Cerebellar nuclear complex (tissue), 1 donor: ENCODE data around the gene KIRREL3.

ENCODE experiments used
- DNase-seq, 2 experiments: peaks; one replicate each; lab custom pipeline; 2025; lab: John Stamatoyannopoulos, UW

KIRREL3 gene

DNA sequence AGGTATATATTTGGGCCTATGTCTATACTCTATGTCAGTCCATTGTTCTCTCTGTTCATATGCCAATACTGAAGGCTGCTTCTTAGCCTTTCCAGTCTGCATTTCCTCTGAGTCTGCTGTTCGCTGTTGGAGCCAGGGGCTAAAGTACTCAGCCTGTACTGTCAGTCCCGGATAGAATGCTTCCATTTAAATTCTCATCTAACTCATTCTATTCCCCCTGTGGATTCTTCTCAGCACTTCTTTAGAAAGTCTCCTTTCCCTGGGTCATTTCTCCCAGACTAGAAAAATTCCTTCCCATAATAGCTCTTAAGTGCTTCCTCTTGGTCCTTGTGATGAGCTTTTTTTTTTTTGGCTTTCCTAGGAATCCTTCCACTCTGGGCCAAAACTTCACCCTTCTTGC, 293.1 kb downstream of the KIRREL3 start:
- DNase-seq = no peak

DNA sequence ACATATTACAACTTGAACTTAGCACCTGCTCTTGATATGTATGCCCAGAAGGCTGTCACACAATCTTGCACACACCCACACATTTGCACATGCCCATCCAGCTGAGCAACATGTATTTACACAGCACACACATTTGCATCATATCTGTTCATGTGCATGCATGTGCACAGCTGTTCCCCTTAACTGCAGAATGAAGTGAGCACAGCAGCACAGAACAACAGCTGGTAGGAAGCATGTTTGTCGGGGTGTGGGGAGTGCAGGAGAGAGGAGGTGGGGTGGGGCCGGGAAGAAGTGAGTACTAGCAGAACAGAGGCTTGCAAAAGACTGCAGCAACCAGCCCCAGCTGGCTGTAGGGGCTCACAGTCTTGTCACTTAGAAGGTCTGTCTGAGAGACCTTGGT, 296.5 kb downstream of the KIRREL3 start:
- DNase-seq = no peak

DNA sequence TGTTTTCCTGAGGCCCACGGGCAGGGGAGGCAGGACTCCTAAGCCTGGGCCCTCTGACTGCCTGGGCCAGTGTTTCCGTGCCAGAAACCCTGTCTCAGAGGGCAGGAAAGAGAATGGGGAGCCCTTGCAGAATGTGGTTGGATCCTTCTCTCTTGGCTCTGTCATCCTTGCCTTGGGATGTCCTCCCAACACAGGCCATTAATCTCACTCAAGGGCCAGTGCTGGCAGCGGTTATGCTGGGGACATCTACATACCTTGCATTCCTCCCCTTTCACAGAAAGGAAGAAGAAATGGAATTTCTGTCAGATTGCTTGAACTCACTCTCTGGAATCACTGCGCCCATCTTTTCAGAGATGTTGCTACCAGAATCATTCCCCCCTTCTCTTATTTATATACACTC, 296.9 kb downstream of the KIRREL3 start:
- no peak for DNase-seq

DNA sequence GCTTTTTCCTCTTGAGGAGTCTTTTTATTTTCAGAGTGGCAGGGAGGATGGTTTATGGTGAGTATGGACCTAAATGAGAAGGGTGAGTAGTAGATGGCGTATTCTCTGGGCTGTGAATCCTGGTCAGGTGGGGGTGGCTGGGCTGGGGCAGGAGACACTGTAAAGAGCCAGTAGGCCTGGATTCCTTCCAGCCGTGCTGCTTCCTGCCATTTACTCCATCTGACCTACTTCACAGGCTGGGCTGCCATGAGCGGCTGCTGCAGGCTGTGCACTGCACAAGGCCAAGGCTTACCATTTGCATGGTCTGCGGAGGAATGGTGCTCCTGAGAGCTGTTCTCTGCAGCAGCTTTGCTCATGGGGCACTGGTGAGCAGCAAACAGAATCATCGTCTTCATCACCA, 297.6 kb downstream of the KIRREL3 start:
- peak; percentile 69 to 85 for DNase-seq

DNA sequence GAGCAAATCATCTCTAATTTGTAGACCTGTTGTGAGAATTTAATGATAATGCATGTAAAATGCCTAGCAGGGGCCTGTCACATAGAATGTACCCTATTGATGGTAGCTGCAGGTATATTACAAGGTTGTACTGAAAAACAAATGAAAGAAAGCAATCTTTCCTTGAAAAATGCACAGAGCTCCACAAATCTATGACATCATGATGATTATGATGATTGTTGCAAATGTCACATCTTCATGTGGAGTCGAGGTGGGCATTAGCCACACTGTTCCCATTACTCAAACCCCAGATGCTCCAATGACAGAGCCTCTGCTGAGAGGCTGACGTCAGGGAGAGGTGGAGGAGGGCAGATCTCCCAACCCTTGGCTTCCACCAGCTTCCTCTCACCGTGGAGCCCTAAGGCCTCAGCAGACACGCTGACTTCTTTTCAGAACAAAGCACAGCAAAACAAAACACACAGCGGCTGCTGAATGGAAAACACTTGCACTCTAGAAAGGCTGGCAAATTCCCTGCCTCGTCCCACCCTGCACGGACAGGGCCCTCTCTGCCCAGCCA, 298.3 kb downstream of the KIRREL3 start:
- no peak for DNase-seq

DNA sequence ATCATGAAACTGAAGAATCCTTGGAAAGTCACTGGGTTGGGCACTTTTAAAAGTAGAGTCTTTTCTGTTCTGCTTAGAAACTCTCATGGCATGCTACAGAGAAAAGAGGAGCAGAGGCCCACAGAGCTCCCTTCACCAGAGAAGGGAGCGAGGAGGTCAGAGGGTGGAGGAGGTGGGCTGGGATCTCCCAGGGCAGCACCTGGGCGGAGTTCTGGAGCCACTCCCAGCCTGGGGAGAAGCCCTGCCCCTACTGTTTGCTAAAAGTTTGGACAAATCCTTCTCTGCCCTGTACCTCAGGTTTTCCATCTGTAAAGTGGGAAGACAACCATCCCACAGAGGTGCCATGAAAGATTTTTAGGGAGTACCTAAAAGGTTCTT, 299.1 kb downstream of the KIRREL3 start:
- no peak for DNase-seq

DNA sequence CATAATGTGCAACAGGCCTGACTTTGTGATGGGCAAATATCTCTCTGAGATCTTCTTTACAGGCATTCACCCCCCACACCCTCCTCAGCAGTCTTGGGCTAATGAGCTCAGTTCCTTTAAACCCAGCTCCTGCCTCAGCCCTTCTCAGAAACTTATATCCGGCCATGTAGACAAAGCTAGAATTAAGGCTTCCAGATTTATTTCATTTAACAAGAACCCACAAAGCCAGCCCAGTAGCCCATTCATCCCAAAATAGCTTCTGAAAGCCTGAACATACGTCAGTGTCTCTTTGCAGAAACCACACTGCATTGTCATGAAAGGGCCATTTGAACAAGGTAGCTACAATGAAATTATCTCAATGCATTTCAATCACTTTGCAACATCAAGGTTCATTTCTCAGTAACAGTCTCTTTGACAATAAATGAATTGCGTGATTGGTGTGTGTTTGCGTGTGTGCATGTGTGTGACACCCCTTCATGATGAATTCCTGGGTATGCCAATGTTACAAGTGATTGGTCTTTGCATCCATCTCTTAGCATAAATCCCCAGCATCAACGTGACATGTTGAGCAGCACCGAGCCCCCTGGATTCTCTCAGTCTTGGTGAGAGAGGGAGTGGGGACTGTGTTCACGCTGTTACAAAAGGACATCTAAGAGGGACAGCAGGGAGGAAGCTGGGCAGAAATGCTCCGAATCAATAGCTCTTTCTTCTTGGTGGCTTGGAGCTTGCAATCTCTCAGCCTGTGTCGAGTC, 299.6 kb downstream of the KIRREL3 start:
- no peak for DNase-seq

DNA sequence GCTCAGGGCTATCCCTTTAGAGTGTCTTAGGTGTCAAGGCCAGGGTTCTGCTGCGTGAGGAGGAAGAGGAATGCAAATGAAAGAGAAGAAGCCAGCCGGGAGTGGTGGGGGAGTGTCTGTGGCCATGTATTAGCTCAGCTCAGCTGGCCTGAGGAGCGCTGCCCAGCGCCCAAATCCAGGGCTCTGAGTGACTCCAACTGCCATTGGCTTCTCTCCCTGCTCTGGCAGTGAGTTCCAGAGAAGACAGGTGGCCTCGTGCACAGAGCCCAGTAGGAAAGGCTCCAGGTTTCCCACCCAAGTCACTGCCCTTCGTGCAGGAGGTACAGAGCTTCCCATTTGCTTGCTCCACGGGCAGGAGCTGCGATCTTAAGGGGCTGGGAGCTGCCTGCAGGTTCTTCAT, 302.0 kb downstream of the KIRREL3 start:
- peak; percentile 33 to 45 for DNase-seq

DNA sequence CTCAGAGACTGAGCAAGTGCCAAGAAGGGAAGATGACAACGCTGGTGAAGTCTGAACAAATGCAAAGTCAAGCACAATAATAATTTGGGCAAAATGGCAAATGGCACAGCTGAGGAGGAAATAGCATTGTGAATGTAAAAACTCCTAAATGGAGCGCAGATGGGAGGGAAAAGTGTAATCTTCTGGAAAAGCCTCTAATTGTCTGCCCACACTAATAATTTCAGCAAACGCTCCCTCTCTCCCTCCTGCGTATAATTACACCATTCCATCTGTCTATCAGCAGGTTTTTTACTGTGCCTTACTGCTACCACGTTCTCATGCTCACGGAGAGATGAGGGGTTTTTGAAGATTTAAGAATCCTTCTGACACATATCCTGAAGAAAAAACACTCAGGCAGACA, 302.6 kb downstream of the KIRREL3 start:
- peak in 1 of 2 experiments; percentile 13 for DNase-seq

DNA sequence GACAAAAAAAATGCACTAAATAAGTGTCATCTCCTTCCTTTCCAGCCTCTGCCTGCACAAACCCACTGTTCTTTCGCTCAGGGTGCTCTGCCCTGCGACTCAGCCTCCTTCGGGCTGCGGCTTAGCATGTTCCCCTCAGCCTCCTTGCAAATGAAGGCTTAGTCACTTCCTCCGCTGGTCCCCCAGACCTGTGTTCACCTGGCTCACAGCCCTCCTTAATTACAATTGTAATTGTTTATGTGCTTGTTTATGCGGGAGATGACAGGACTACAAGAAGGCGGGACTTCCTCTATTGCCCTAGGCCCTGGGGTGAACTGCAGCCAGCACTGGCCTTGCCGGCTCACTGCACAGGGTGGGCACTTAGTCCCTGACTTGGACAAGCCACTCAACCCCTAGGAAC, 303.6 kb downstream of the KIRREL3 start:
- no peak for DNase-seq

DNA sequence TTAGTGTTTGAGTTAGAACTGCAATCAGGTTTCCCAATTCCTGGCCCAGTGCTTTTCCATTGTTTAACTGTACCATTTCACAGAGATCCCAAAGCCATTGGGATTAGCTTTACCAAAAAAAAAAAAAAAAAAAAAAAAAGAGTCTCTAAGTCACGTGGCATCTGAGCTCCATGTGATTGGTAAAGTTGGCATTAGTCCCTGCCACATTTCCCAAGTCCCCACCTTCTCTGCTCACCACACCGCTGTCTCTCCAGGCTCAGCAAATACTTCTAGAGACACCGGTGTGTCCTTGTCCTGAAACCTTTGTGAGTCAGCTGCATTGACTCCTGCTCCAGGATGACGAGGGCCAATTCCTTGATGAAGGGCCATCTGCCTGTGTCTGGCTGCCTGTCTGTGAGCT, 305.3 kb downstream of the KIRREL3 start:
- no peak for DNase-seq

DNA sequence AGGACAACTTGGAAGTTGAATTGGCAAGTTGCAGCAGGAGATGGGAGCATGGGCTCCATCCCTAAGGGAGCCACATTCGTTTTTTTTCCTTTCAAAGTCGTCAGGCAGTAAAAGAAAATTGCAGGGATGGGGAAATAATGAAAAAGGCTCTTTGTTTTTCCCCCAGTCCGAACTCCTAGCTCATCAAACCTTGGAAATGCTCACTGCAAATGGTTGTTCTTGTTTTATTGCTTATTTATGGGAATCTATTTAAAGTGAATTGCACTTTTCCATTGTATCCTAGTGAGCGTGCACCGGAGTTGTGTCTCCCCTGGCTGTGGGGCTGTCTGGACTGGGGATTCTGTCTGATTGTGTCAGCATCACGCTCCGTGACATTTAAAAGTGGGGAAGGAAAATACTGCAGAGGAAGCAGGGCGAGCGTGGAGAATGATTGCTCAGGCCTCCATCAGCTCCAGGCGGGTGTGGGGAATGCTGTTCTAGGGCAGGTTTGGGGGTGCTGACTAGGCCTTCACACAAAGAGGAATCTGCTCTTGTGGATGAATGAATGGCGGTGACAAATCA, 306.4 kb downstream of the KIRREL3 start:
- DNase-seq = no peak

DNA sequence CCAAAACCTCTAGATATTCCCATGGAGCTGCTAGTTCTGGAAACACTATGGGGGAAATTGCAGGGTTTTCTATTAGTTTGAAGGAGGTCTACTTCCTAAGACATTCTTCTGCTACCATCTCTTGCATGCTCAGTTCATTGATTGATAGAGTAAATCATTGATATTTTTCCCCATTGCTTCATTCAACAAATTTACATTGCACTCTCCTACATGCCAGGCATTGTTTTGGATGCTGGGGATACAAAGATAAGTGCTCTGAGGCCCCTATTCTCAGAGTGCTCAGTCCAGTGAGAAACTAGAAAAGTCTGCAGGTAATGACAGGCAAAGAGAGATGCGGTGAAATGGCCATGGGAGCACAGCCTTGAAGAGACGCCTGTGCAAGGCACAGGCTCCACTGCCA, 313.1 kb downstream of the KIRREL3 start:
- DNase-seq = no peak

DNA sequence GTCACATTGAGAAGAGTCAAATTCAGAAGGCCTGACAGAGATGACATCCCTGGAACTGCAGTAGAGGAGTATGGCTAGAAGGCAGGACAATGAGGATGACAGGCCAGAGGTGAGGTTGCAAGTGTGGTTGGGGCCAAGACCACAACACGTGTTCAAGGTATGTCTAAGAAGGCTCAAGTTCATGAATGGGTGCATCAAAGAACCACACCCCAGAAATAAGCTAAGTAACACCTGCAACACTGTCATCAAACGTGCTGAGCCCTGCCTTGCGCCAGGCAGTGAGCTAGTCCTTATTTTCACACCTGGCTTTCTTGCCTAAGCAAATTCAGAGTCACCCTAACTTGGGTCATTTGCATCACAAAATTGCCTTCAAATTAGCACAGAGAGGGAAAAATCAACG, 313.6 kb downstream of the KIRREL3 start:
- no peak for DNase-seq

DNA sequence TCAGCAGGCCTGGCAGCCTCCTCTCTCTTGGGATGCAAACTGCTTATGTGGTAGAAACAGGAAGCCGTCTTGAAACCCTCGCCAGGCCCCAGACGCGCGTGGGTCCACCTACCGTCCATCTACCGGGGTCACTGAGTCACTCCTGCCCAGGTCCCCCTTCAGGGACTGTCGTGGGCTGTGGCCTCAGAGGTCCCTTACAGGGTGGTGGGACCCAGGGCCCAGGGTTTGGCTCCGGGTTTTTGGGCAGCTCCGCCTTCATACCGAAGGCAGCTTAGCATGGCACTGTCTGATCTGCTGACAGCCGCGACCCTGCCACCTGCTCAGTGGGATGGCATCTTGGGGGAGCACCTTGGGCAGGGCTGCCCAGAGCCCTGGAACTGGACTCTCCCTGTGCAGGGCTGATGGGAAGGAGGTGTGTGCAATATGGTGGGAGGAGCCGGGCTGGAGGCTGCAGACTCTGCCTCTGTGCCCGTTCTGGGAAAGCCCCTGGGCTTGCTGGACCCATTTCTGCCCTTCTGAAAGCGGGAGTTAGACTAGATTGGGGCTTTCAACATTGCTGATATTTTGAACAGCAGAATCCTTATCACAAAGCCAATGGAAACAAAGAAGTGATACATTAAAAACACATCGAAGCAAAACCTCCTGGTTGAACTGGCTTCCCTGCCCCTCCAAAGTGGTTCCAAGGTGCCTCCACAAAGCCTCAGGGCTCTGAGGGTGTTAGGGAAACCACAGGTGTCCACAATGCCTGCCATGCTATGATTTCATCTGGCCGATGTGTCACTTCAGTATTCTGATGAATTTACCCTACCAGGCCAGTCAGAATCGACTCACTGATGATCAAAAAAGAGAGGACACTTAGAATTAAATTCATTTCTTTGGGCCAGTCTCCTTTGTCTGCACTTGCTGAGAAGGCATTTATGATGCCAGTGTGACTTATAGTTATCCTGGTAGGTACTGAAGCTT, 316.5 kb downstream of the KIRREL3 start:
- no peak for DNase-seq

DNA sequence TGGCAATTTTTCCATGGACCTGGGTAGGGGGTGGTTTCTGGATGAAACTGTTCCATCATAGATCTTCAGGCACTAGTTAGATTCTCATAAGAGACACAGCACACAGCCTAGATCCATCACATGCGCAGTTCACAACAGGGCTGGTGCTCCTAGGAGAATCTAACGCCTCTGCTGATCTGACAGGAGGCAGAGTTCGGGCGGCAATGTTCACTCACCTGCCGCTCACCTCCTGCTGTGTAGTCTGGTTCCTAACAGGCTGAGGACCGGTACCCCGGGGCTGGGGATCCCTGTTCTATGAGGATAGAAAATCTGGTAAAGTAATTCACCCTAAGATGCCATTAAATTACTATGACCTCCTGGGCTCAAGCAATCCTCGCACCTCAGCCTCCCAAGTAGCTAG, 318.0 kb downstream of the KIRREL3 start:
- DNase-seq = no peak

DNA sequence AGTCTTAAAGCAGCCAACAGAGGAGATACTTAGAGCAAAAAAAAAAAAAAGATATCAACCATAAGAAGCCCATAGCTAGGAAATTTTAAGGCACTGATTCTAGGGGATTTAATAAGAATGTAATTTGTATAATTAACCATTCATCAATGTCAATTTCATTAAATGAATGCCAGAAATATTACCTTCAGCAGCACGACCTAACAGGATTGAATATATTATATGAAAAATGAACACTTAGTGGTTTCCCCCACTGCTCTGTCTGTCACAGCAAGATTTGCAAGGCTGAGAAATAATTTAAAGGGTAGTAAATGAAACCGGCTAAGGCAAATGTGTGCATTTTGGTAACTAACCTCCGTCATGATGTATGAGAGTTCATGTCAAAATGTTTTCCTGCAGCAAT, 319.9 kb downstream of the KIRREL3 start:
- no peak for DNase-seq

DNA sequence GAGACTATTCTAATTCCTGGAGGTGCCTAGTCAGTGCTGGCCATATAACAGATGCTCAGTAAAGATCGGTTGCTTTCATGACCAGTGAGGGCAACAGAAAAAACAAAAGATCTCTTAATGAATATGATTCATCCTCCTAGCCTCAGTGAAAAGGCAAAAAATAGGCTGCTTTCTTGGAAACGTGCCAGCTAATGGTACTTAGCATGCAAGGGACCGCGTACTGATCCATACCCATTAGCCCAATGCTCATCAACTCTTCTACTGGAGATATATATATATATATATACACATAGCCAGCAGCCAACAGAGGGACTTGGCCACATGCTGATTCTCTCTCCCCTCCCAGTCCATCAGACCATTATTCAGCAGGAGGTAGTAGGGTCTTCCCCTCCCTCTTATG, 320.4 kb downstream of the KIRREL3 start:
- DNase-seq = no peak

DNA sequence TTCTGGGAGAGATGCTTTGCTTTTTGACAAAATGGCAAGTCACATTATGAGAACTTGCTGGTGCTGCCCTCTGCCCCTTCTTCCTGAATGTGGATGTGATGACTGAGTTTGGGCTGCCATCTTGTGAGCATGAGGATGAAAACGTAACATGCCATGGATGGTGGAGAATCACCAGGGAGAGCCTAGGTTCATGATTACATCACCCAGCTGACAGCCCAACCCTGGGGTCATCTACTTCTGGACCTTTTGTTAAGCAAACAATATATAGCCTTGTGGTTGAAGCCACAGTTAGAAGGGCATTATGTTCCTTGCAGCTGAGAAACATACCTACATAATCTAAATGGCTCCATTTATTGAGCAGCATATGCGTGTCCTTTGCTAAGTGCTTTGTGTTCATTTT, 321.5 kb downstream of the KIRREL3 start:
- no peak for DNase-seq

DNA sequence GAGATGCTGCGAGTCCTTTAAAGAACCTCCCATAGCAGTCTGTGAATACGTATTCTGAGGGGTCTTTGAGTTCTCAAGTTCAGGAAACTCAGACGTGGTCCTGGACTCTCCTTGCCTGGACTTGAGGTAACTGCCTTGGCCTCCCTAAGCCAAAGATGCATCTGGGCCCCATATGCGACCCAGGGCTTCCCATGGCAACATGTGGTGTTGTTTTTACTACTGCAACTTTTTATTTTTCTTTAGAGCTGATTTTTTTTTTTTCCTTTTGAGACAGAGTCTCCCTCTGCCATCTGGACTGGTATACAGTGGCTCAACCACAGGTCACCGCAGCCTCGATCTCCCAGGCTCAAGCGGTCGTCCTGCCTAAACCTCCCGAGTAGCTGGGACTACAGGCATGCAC, 324.0 kb downstream of the KIRREL3 start:
- DNase-seq = no peak

DNA sequence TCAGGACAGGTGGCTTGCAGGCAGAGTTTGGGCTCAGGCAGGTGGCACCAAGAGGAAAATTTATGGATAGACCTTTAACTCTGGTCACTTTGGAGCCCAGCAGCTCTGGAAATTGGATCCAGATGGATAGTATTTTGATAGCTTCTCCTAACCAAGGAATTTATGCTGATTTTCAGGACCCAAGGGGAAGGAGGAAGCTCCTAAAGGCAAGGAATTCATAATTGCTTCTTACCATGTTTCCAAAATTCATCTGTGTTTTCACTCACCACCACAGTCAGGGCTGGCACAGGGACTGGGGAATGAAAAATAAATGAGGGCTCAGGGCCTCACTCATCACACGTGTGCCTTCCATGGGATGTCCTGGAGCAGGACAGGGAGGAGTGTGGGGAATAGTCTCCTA, 327.3 kb downstream of the KIRREL3 start:
- DNase-seq = no peak

DNA sequence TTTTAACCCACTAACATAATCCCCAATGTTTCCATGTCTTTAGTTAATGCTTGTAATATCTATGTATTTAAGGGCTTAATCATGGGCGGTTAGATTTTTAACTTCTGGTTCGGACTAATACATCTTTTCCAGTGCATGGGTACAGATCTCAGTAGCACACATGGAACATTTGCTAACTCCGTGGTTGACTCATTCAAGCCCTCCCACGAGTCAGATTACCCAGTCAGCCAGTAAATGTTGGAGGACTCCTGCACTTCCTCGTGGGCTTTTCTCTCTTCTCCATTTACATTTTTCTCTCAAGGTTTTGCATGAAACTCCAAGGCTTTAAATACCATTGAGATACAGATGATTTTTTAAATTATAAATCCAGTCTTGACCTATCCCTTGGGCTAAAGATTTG, 331.2 kb downstream of the KIRREL3 start:
- DNase-seq = no peak

DNA sequence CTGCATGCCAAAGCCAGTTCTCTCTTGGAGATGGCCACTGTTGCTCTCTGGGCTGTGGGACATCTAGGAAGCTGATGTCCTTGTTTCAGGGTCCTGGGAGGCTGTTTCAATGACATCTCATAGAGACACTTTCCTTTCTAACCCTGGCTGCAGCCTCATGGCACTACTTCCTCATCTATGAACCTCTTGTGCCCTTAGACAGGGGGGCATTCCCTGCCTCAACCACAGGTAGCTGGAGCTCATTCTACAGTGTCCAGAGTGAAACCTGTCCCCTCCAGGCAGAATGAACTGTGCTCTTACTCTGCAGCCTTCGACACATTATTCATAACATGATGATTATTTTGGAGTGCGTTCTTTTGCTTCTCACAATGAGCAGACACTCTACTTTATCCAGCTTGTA, 335.9 kb downstream of the KIRREL3 start:
- DNase-seq = no peak
